Natural killer cell (primary cell): ENCODE results near the gene LSM5. TPM values are rescaled to one million over a fixed set of nuclear protein-coding genes. Genes with fewer than 3 reads are reported as not detected.
"Not testable (repeated sequence)": the region's sequence is repeated elsewhere in the genome, so short reads cannot be mapped to it uniquely, and the experiment has no call there.

Experiments
- ATAC-seq, 3 donors: fragments of 150-1000 bp in 2 of 3; fragments of 200-7000 bp in 1 of 3; cut with Tn5 transposase; 1 replicate in 1 of 3; 2 replicates in 2 of 3; pipeline ENCODE4 v1.10.0; 2021; ENCODE audit warnings: mild to moderate bottlenecking in 2 of 3, moderate library complexity in 2 of 3
- DNase-seq, 2 donors: peaks; one replicate each; pipeline versions ENCODE4 v3.0.0 to v3.0.0-alpha.2; 2013 to 2021; ENCODE audit warnings: mixed read lengths in 1 of 2
- H3K27ac ChIP-seq: one replicate; pipeline ENCODE4 v1.5.1; 2013; ENCODE audit warnings: mild to moderate bottlenecking, low read length
- H3K27me3 ChIP-seq: one replicate; pipeline ENCODE4 v1.6.1; 2013; ENCODE audit warnings: low read length; ENCODE audit not compliant: control insufficient read depth, insufficient read depth
- H3K36me3 ChIP-seq: one replicate; pipeline ENCODE4 v1.6.1; 2013; ENCODE audit warnings: low read length; ENCODE audit not compliant: control insufficient read depth, insufficient read depth
- H3K4me1 ChIP-seq: one replicate; pipeline ENCODE4 v1.6.1; 2013; ENCODE audit warnings: low read length; ENCODE audit not compliant: control insufficient read depth, insufficient read depth
- H3K4me3 ChIP-seq: one replicate; pipeline ENCODE4 v1.5.1; 2013; ENCODE audit warnings: low read length
- H3K9me3 ChIP-seq: one replicate; pipeline ENCODE4 v1.6.1; 2013; ENCODE audit warnings: low read length; ENCODE audit not compliant: control insufficient read depth, insufficient read depth
- H3K27ac Mint-ChIP-seq, 2 donors: one replicate each; pipeline ENCODE4 v1.8.0; 2022; ENCODE audit warnings: mild to moderate bottlenecking in 2 of 2, mixed read lengths in 2 of 2, moderate library complexity in 1 of 2
- H3K27me3 Mint-ChIP-seq, 2 donors: one replicate each; pipeline ENCODE4 v1.8.0; 2022; ENCODE audit warnings: low read depth in 2 of 2, mixed read lengths in 2 of 2
- H3K36me3 Mint-ChIP-seq: one replicate; pipeline ENCODE4 v1.8.0; 2022; ENCODE audit warnings: mixed read lengths
- H3K4me1 Mint-ChIP-seq, 2 donors: one replicate each; pipeline ENCODE4 v1.8.0; 2022; ENCODE audit warnings: mixed read lengths in 2 of 2
- H3K4me3 Mint-ChIP-seq: one replicate; pipeline ENCODE4 v1.8.0; 2022; ENCODE audit warnings: mild to moderate bottlenecking, moderate library complexity, mixed read lengths
- H3K9me3 Mint-ChIP-seq, 2 donors: one replicate each; pipeline ENCODE4 v1.8.0; 2022; ENCODE audit warnings: mixed read lengths in 2 of 2
- WGBS: methylation state at CpG from one replicate; pipeline ENCODE4 v1.1.7; 2013; ENCODE audit warnings: missing lambda C conversion rate; ENCODE audit not compliant: insufficient coverage; 5-methylcytosine and 5-hydroxymethylcytosine counted together
- intact Hi-C: fragments of 100-400 bp; cut with micrococcal nuclease; formaldehyde crosslinking; loops from one replicate; pipeline ENCODE4 v1.14.2; 2022
- total RNA-seq, 4 donors: library from RNA; stranded (reverse); fragments of 120-200 nt in 1 of 4; gene quantifications; one replicate each; pipeline versions ENCODE4 v1.2.3 to v1.2.4, GENCODE V29; 2013 to 2022
- TF ChIP-seq, protein P1 (sequence below): fragments of 200-600 bp; IDR thresholded peaks from one replicate; pipeline ENCODE4 v1.8.0; 2022; ENCODE audit warnings: antibody characterized with exemption

The LSM5 gene
- total RNA-seq, 3 donors from 2014 or later (not counting 1 experiment from before 2014, with no cell fraction given) = 16.0 to 21.2 (median 21.1) TPM

DNA sequence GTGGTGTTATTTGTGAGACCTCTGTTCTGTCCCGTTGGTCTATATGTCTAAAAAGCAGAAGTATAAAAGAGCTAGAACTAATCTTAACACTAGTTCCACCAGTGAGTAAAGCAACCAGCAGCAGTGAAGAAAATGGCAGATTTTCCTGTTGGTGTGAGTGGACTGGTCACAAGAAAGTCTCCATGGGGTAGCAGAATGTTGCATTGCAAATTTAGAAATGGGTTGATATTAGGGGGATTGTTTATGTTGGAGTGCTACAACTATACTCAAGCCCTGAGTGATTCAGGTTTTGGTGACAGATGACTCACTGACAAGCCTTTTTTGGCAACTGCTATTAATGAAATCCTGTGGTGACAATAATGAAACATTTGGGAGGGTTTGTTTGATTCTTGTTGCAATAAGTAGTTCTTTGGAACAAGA is 10.8 kb upstream of the LSM5 start:
- H3K4me3 ChIP-seq = no peak overlapping the region
- TF ChIP-seq, protein P1, sequence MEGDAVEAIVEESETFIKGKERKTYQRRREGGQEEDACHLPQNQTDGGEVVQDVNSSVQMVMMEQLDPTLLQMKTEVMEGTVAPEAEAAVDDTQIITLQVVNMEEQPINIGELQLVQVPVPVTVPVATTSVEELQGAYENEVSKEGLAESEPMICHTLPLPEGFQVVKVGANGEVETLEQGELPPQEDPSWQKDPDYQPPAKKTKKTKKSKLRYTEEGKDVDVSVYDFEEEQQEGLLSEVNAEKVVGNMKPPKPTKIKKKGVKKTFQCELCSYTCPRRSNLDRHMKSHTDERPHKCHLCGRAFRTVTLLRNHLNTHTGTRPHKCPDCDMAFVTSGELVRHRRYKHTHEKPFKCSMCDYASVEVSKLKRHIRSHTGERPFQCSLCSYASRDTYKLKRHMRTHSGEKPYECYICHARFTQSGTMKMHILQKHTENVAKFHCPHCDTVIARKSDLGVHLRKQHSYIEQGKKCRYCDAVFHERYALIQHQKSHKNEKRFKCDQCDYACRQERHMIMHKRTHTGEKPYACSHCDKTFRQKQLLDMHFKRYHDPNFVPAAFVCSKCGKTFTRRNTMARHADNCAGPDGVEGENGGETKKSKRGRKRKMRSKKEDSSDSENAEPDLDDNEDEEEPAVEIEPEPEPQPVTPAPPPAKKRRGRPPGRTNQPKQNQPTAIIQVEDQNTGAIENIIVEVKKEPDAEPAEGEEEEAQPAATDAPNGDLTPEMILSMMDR = no peak

DNA sequence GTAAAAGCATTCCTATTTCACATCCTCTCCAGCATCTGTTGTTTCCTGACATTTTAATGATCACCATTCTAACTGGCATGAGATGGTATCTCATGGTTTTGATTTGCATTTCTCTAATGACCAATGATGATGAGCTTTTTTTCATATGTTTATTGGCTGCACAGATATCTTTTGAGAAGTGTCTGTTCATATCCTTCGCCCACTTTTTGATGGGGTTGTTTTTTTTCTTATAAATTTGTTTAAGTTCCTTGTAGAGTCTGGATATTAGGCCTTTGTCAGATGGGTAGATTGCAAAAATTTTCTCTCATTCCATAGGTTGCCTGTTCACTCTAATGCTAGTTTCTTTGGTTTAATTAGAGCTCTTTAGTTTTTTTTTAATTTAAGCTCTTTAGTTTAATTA is 10.0 kb upstream of the LSM5 start:
- 100% methylated on average over 1 of the region's 1 CpG for WGBS
- peak overlapping the region; percentile 71 to 74 for H3K27ac Mint-ChIP-seq
- peak overlapping the region; percentile 65 for H3K4me3 Mint-ChIP-seq
- H3K36me3 Mint-ChIP-seq, ATAC-seq, H3K4me3 ChIP-seq, H3K27me3 ChIP-seq, H3K9me3 Mint-ChIP-seq, H3K27ac ChIP-seq, H3K9me3 ChIP-seq, intact Hi-C loops, H3K27me3 Mint-ChIP-seq, H3K36me3 ChIP-seq, DNase-seq: not testable (repeated sequence)
- peaks cover 43 to 54% of the 10 kb centered on the region in 2 donors for H3K4me1 Mint-ChIP-seq
- H3K4me1 ChIP-seq = peaks cover 15% of the 10 kb centered on the region

More for the DNA sequence above, 10.8 kb upstream of the LSM5 start:
- H3K36me3 ChIP-seq = no peaks in the 10 kb centered on the region
- ATAC-seq (peak; percentile 38 to 69 (median 51)), DNase-seq (no peak)
- intact Hi-C loops = no loop called here
- H3K4me3 Mint-ChIP-seq = peak overlapping the region; percentile 65
- peaks cover 41 to 50% of the 10 kb centered on the region in 2 donors for H3K4me1 Mint-ChIP-seq
- H3K4me1 ChIP-seq = peaks cover 15% of the 10 kb centered on the region
- H3K27me3 Mint-ChIP-seq = no peaks in the 10 kb centered on the region
- peak overlapping the region; percentile 30 for H3K27ac ChIP-seq
- no peaks in the 10 kb centered on the region for H3K9me3 Mint-ChIP-seq
- H3K27me3 ChIP-seq = no peaks in the 10 kb centered on the region
- WGBS = 0% methylated on average over 1 of the region's 1 CpG
- H3K36me3 Mint-ChIP-seq = no peaks in the 10 kb centered on the region
- H3K27ac Mint-ChIP-seq = peak overlapping the region; percentile 71 to 74
- no peaks in the 10 kb centered on the region for H3K9me3 ChIP-seq

DNA sequence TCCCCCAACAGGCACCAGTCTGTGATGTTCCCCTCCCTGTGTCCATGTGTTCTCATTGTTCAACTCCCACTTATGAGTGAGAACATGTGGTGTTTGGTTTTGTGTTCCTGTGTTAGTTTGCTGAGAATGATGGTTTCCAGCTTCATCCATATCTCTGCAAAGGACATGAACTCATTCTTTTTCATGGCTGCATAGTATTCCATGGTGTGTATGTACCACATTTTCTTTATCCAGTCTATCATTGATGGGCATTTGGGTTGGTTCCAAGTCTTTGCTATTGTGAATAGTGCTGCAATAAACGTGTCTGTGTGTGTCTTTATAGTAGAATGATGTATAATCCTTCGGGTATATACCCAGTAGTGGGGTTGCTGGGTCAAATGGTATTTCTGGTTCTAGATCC is 9.6 kb upstream of the LSM5 start:
- WGBS = 100% methylated on average over 2 of the region's 2 CpGs
- not testable (repeated sequence) for H3K9me3 ChIP-seq, H3K4me3 Mint-ChIP-seq, H3K27ac ChIP-seq, H3K4me3 ChIP-seq, DNase-seq, H3K27me3 Mint-ChIP-seq, ATAC-seq, H3K27me3 ChIP-seq, H3K36me3 Mint-ChIP-seq, H3K36me3 ChIP-seq, H3K9me3 Mint-ChIP-seq
- Mint-ChIP-seq H3K27ac (peak overlapping the region; percentile 71 to 74), H3K4me1 (peaks cover 46 to 57% of the 10 kb centered on the region in 2 donors)
- peaks cover 18% of the 10 kb centered on the region for H3K4me1 ChIP-seq
- intact Hi-C loops = loop anchor here (5.0 kb wide), 1 partner anchor 393 kb away; the partner anchor contains the start of gene KBTBD2

DNA sequence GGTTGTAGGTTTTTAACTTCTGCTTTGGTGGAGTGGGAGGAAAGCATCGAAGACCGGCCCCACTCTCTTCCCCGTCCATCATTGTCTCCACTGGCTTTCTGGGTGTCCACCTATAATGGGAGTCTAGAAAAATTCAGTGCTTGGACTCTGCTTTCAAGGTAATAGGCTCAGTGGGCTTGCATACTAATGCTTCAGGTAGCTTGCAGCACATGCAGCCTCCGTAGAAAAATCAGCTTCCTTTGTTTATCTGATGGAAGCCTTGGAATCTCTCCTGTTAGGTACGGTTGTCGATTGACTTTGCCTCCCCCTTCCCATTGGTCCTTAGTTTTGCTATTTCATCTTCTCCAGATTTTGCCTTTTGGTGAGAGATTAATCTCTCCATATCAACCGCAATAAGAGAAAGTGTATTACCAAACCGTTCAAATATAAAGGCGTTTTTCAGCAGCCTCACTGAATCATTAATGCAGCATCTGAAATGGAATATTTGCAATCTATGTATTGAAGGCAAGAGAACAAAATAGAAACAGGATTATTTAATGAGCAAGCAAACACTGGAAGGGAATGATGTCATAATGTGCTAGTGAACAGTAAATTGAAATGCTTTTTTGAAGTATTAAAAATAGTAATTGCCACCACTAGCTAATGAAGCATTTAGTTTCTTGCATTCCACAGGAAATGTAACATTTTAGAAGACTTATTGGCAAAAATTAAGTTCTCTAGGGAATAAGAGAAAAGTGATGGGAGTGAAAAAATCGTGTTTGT is 6.1 kb upstream of the LSM5 start:
- H3K27me3 ChIP-seq = no peaks in the 10 kb centered on the region
- ATAC-seq (no peak), DNase-seq (no peak)
- TF ChIP-seq, protein P1 = no peak
- peaks cover 10% of the 10 kb centered on the region for H3K4me1 ChIP-seq
- Mint-ChIP-seq H3K36me3 (no peaks in the 10 kb centered on the region), H3K4me1 (peaks cover 36 to 44% of the 10 kb centered on the region in 2 donors), H3K4me3 (peak overlapping the region; percentile 99), H3K9me3 (no peaks in the 10 kb centered on the region), H3K27ac (peak overlapping the region; percentile 86 to 95), H3K27me3 (no peaks in the 10 kb centered on the region)
- no peaks in the 10 kb centered on the region for H3K36me3 ChIP-seq
- intact Hi-C loops = loop anchor here (5.0 kb wide), 1 partner anchor 396 kb away; the partner anchor contains the start of gene KBTBD2
- H3K9me3 ChIP-seq = no peaks in the 10 kb centered on the region
- 8% methylated on average over 10 of the region's 10 CpGs for WGBS
- peak overlapping the region; percentile 97 for H3K27ac ChIP-seq
- peak overlapping the region; percentile 90 for H3K4me3 ChIP-seq
